ENCODE measurements around the gene PLAAT1.

Gene PLAAT1

DNA sequence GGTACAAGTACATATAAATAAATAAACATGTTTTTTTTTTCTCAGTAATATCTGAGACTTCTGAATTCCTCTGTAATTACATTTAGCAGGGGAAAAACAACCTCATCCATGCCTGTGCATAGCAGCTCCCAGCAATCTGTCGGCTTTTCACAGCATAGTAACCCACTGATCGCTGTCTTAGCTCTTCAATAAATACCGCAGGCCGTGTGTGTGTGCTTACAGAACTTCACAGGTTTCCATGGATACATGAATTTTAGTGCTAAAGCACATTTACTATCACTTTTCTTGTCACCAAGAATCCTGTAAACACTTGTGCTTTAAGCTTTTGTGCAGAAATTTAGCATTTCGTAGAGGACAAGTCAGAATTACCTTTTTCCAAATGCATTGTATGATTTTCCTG, 4.0 kb upstream of the PLAAT1 start:
- H4K20me1 ChIP-seq (ENCODE audit: insufficient read depth, low read length, poor library complexity, severe bottlenecking), result no peaks in the 10 kb centered on the region

DNA sequence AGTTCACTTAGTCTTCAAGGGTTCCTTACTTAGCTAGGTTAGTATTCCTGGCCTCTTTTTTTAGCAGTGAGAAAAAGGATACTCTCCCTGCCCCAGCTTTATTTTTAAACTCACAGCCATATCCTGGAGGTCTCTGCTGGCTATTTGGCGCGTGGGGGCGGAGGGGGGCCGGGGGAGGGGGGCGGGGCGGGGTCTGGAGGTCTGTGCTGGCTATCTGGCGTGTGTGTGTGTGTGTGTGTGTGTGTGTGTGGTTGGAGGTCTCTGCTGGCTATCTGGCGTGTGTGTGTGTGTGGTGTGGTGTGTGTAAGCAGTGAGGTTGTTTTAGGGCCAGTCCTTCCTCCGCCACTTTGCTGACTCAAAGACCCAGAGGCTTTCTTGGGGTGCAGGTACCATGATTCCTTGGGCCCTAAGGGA, 579 bp upstream of the PLAAT1 start:
- Histone ChIP-seq H3K9ac (ENCODE audit: low read depth, low read length, poor library complexity, severe bottlenecking) (no peak overlapping the region), H3K9me2 (replicated peaks; ENCODE audit: low read depth, low read length) (no peaks in the 10 kb centered on the region), H2AFZ (ENCODE audit: low read length) (no peak overlapping the region), H3K4me1 (ENCODE audit: insufficient read depth, low read length, poor library complexity, severe bottlenecking) (no peaks in the 10 kb centered on the region), H4K20me1 (ENCODE audit: insufficient read depth, low read length, poor library complexity, severe bottlenecking) (no peaks in the 10 kb centered on the region), H3K4me2 (ENCODE audit: low read depth, low read length, poor library complexity, severe bottlenecking) (no peak overlapping the region), H3K27me3 (ENCODE audit: insufficient read depth, low read length, poor library complexity, severe bottlenecking) (no peaks in the 10 kb centered on the region), H3F3A (ENCODE audit: low read depth) (no peaks in the 10 kb centered on the region), H3K9me3 (ENCODE audit: insufficient read depth, low read depth, low read length) (no peaks in the 10 kb centered on the region), H3K4me3 (ENCODE audit: low read length, poor library complexity, severe bottlenecking) (no peak overlapping the region), H3K36me3 (ENCODE audit: insufficient read depth, low read length) (no peaks in the 10 kb centered on the region), H3K79me2 (ENCODE audit: insufficient read depth, low read length) (no peaks in the 10 kb centered on the region)
- no peak for TF ChIP-seq EZH2phosphoT487 (IDR thresholded peaks at IDR 0.05; ENCODE audit: borderline replicate concordance)
- TF ChIP-seq, protein P1, sequence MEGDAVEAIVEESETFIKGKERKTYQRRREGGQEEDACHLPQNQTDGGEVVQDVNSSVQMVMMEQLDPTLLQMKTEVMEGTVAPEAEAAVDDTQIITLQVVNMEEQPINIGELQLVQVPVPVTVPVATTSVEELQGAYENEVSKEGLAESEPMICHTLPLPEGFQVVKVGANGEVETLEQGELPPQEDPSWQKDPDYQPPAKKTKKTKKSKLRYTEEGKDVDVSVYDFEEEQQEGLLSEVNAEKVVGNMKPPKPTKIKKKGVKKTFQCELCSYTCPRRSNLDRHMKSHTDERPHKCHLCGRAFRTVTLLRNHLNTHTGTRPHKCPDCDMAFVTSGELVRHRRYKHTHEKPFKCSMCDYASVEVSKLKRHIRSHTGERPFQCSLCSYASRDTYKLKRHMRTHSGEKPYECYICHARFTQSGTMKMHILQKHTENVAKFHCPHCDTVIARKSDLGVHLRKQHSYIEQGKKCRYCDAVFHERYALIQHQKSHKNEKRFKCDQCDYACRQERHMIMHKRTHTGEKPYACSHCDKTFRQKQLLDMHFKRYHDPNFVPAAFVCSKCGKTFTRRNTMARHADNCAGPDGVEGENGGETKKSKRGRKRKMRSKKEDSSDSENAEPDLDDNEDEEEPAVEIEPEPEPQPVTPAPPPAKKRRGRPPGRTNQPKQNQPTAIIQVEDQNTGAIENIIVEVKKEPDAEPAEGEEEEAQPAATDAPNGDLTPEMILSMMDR (conservative IDR thresholded peaks at IDR 0.05; ENCODE audit: low read length), result no peak

More for the DNA sequence above, 4.0 kb upstream of the PLAAT1 start:
- Histone ChIP-seq H3K9me2 (replicated peaks; ENCODE audit: low read depth, low read length) (no peaks in the 10 kb centered on the region), H3K27me3 (ENCODE audit: insufficient read depth, low read length, poor library complexity, severe bottlenecking) (no peaks in the 10 kb centered on the region), H3K9me3 (ENCODE audit: insufficient read depth, low read depth, low read length) (no peaks in the 10 kb centered on the region), H3K4me1 (ENCODE audit: insufficient read depth, low read length, poor library complexity, severe bottlenecking) (no peaks in the 10 kb centered on the region), H3K9ac (ENCODE audit: low read depth, low read length, poor library complexity, severe bottlenecking) (no peak overlapping the region), H3F3A (ENCODE audit: low read depth) (no peaks in the 10 kb centered on the region), H2AFZ (ENCODE audit: low read length) (no peak overlapping the region), H3K4me2 (ENCODE audit: low read depth, low read length, poor library complexity, severe bottlenecking) (no peak overlapping the region), H3K4me3 (ENCODE audit: low read length, poor library complexity, severe bottlenecking) (no peak overlapping the region), H3K36me3 (ENCODE audit: insufficient read depth, low read length) (no peaks in the 10 kb centered on the region), H3K79me2 (ENCODE audit: insufficient read depth, low read length) (no peaks in the 10 kb centered on the region)
- TF ChIP-seq EZH2phosphoT487 (IDR thresholded peaks at IDR 0.05; ENCODE audit: borderline replicate concordance), result no peak
- TF ChIP-seq, protein P1 (conservative IDR thresholded peaks at IDR 0.05; ENCODE audit: low read length), result no peak

DNA sequence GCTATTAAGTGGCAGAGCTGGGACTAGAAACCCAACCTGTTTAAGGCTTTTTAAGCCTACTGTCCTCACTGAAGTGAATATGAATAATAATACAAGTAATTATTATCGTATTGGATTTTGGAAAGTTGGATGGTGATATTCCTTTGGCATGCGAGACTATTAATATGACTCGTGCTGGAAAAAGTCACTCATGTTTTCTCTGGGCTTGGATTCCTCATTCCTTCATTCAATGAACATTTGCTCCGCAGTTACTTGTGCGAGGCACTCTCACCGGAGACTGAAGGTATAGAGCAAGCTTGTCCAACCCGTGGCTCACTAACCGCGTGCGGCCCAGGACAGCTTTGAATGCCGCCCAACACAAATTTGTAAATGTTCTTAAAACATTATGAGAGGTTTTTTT, 694 bp downstream of the PLAAT1 start:
- Histone ChIP-seq H4K20me1 (ENCODE audit: insufficient read depth, low read length, poor library complexity, severe bottlenecking) (no peaks in the 10 kb centered on the region), H3K9ac (ENCODE audit: low read depth, low read length, poor library complexity, severe bottlenecking) (no peak overlapping the region), H2AFZ (ENCODE audit: low read length) (no peak overlapping the region), H3K4me1 (ENCODE audit: insufficient read depth, low read length, poor library complexity, severe bottlenecking) (no peaks in the 10 kb centered on the region), H3K9me3 (ENCODE audit: insufficient read depth, low read depth, low read length) (no peaks in the 10 kb centered on the region), H3K9me2 (replicated peaks; ENCODE audit: low read depth, low read length) (no peaks in the 10 kb centered on the region), H3K79me2 (ENCODE audit: insufficient read depth, low read length) (no peaks in the 10 kb centered on the region), H3K4me3 (ENCODE audit: low read length, poor library complexity, severe bottlenecking) (no peak overlapping the region), H3K27me3 (ENCODE audit: insufficient read depth, low read length, poor library complexity, severe bottlenecking) (no peaks in the 10 kb centered on the region), H3F3A (ENCODE audit: low read depth) (no peaks in the 10 kb centered on the region), H3K4me2 (ENCODE audit: low read depth, low read length, poor library complexity, severe bottlenecking) (no peak overlapping the region), H3K36me3 (ENCODE audit: insufficient read depth, low read length) (no peaks in the 10 kb centered on the region)
- TF ChIP-seq, protein P1 (conservative IDR thresholded peaks at IDR 0.05; ENCODE audit: low read length), result no peak
- TF ChIP-seq EZH2phosphoT487 (IDR thresholded peaks at IDR 0.05; ENCODE audit: borderline replicate concordance), result no peak
